Measurements from ENCODE around the gene PFN1. TPM values are rescaled to one million over a fixed set of nuclear protein-coding genes. Genes with fewer than 3 reads are reported as not detected.

PFN1 gene
- total and polyA plus RNA-seq, 2 of the 8 experiments (the other 6 are each of a cell fraction or from before 2014, with no cell fraction given), result 1,355 to 1,949 TPM

DNA sequence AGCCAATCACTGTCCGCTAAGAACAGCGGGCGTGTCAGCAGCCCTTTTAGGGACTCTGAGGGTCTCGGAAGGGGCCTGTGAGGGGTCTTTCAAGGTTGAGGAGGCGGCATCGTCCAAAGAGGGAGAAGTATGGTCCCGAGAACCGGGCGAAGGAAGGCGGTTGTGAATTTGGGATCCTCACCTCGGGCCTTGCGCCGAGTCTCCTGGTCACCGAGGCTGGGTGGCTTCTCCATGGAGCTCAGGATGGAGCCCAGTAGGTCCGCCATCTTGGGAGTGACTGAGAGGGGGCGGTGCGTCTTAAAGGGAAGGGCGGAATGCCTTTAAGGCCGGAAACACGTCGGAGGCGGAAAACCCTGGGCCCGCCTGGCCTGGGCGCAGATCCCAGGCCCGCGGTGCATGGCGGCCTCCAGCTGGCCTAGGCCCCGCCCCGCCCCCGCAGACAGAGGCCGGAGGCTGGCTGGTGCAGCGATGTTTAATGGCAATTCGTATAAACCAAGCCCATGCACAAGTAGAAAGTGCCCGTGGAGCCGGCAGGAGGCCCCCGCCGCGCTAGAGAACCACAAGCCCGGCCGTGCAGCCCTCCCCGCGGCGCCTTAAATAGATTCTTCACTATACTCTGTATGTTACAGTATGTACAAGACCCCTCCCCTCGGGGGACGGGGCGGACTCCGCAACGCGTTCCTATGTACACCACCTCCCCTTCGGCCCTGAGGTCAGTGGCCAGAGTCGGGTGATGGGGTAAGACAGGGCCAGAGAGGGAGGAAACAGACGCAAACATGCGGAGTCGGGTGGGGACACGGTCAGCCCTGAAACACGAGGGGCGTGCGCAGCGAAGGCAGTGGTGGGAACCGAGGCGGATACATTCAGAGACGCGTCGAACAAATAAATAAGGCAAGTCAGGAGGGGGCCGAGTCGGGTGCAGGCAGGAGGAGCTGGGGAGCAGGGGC is 19.5 kb upstream of the PFN1 start, which contains the start of gene SPAG7 (continued):
- peak; percentile 23 for TF ChIP-seq ASH2L (IDR thresholded peaks at IDR 0.05; ENCODE audit: low read length)
- peak; percentile 81 for TF ChIP-seq SAP30 (IDR thresholded peaks at IDR 0.05; ENCODE audit: insufficient read depth, insufficient replicate concordance, low read length)
- TF ChIP-seq CHD2 (IDR thresholded peaks at IDR 0.05; ENCODE audit: low read length), result no peak
- no peak for TF ChIP-seq SIX5 (IDR thresholded peaks at IDR 0.05; ENCODE audit: low read depth, low read length)
- TF ChIP-seq GABPA (IDR thresholded peaks at IDR 0.05; ENCODE audit: borderline replicate concordance, insufficient read depth, low read length), result no peak; the same call in 1 of the 2 replicates
- TF ChIP-seq PHF8 (conservative IDR thresholded peaks at IDR 0.05; ENCODE audit: low read depth, low read length), result peak; percentile 93
- TF ChIP-seq SIN3A (conservative IDR thresholded peaks at IDR 0.05 in 1 of 2, IDR thresholded peaks at IDR 0.05 in 1 of 2; ENCODE audit: low read depth in 1 of 2, low read length in 2 of 2), result peak; percentile 33 to 78; a peak in 3 of 4 replicates
- TF ChIP-seq BACH1 (IDR thresholded peaks at IDR 0.05; ENCODE audit: low read length), result no peak
- no peak for TF ChIP-seq JUN (IDR thresholded peaks at IDR 0.05; ENCODE audit: low read depth, low read length)
- peak; percentile 82 to 94 for TF ChIP-seq POLR2A (IDR thresholded peaks at IDR 0.05; ENCODE audit: control extremely low read depth in 1 of 2, low read depth in 2 of 2, low read length in 2 of 2)

All from H1 (cell line).